ENCODE data around the gene ECHDC1.

The ECHDC1 gene

GRCh38 chr6:127341471-127342202 is 1.8 kb downstream of the ECHDC1 start:
- peak overlapping the region in 1 of 2 experiments; percentile 92 for H3K4me3 ChIP-seq (ENCODE audit: insufficient read depth in 1 of 2, low read depth in 1 of 2, low read length in 2 of 2)
- H3K4ac ChIP-seq (ENCODE audit: low read depth in 1 of 2, low read length in 2 of 2): no peak overlapping the region
- no peak overlapping the region for H2BK120ac ChIP-seq (ENCODE audit: low read depth, low read length)
- H2AFZ ChIP-seq (ENCODE audit: low read depth, low read length): no peak overlapping the region
- H3K27ac ChIP-seq (ENCODE audit: low read length, poor library complexity, severe bottlenecking): peak overlapping the region; percentile 89
- no peak overlapping the region for H3K14ac ChIP-seq (ENCODE audit: low read length in 2 of 2)
- no peak overlapping the region for H3K18ac ChIP-seq (ENCODE audit: low read depth in 1 of 2, low read length in 2 of 2)
- no peaks in the 10 kb centered on the region for H3K27me3 ChIP-seq (ENCODE audit: control insufficient read depth in 1 of 2, insufficient read depth in 1 of 2, low read length in 2 of 2)
- no peak overlapping the region for H3K23ac ChIP-seq (ENCODE audit: low read length in 2 of 2)
- no peaks in the 10 kb centered on the region for H3K36me3 ChIP-seq (ENCODE audit: control insufficient read depth in 1 of 2, insufficient read depth in 2 of 2, low read depth in 1 of 2, low read length in 2 of 2)
- peak overlapping the region; percentile 96 for H3K9ac ChIP-seq (ENCODE audit: low read length)
- WGBS: 87% methylated on average over 9 of the region's 9 CpGs
- no peak overlapping the region for H2BK5ac ChIP-seq (ENCODE audit: low read depth, low read length, poor library complexity, severe bottlenecking)
- DNase-seq: no peak
- no peak overlapping the region for H2BK15ac ChIP-seq (ENCODE audit: low read depth, poor library complexity, severe bottlenecking)
- H3K79me1 ChIP-seq (replicated peaks; ENCODE audit: low read length, poor library complexity, severe bottlenecking): peaks cover 8% of the 10 kb centered on the region
- H3K4me2 ChIP-seq (ENCODE audit: low read length, poor library complexity, severe bottlenecking): peak overlapping the region; percentile 88
- H3K9me3 ChIP-seq (ENCODE audit: control insufficient read depth, low read length): no peaks in the 10 kb centered on the region
- no peak overlapping the region for H4K91ac ChIP-seq (ENCODE audit: low read length)
- H3K4me1 ChIP-seq (ENCODE audit: control insufficient read depth, insufficient read depth, low read depth, low read length): peaks cover 2% of the 10 kb centered on the region
- H2BK12ac ChIP-seq (ENCODE audit: low read length in 2 of 2): no peak overlapping the region
- H2AK5ac ChIP-seq (ENCODE audit: low read length, severe bottlenecking): no peak overlapping the region
- H4K8ac ChIP-seq (ENCODE audit: low read length): no peak overlapping the region

GRCh38 chr6:127340171-127340570 is 3.2 kb downstream of the ECHDC1 start:
- no peak overlapping the region for H3K23ac ChIP-seq (ENCODE audit: low read length in 2 of 2)
- H3K27ac ChIP-seq (ENCODE audit: low read length, poor library complexity, severe bottlenecking): no peak overlapping the region
- no peak overlapping the region for H3K4me2 ChIP-seq (ENCODE audit: low read length, poor library complexity, severe bottlenecking)
- no peak overlapping the region for H2AK5ac ChIP-seq (ENCODE audit: low read length, severe bottlenecking)
- H3K14ac ChIP-seq (ENCODE audit: low read length in 2 of 2): no peak overlapping the region
- H2BK15ac ChIP-seq (ENCODE audit: low read depth, poor library complexity, severe bottlenecking): no peak overlapping the region
- no peak overlapping the region for H2AFZ ChIP-seq (ENCODE audit: low read depth, low read length)
- no peaks in the 10 kb centered on the region for H3K36me3 ChIP-seq (ENCODE audit: control insufficient read depth in 1 of 2, insufficient read depth in 2 of 2, low read depth in 1 of 2, low read length in 2 of 2)
- no peak overlapping the region for H4K8ac ChIP-seq (ENCODE audit: low read length)
- H3K4me3 ChIP-seq (ENCODE audit: insufficient read depth in 1 of 2, low read depth in 1 of 2, low read length in 2 of 2): no peak overlapping the region
- peaks cover 4% of the 10 kb centered on the region for H3K79me1 ChIP-seq (replicated peaks; ENCODE audit: low read length, poor library complexity, severe bottlenecking)
- no peak overlapping the region for H3K9ac ChIP-seq (ENCODE audit: low read length)
- peaks cover 2% of the 10 kb centered on the region for H3K4me1 ChIP-seq (ENCODE audit: control insufficient read depth, insufficient read depth, low read depth, low read length)
- no peaks in the 10 kb centered on the region for H3K9me3 ChIP-seq (ENCODE audit: control insufficient read depth, low read length)
- no peaks in the 10 kb centered on the region for H3K27me3 ChIP-seq (ENCODE audit: control insufficient read depth in 1 of 2, insufficient read depth in 1 of 2, low read length in 2 of 2)
- H3K4ac ChIP-seq (ENCODE audit: low read depth in 1 of 2, low read length in 2 of 2): no peak overlapping the region
- H2BK120ac ChIP-seq (ENCODE audit: low read depth, low read length): no peak overlapping the region
- H4K91ac ChIP-seq (ENCODE audit: low read length): no peak overlapping the region
- no peak for DNase-seq
- no peak overlapping the region for H2BK5ac ChIP-seq (ENCODE audit: low read depth, low read length, poor library complexity, severe bottlenecking)
- H3K18ac ChIP-seq (ENCODE audit: low read depth in 1 of 2, low read length in 2 of 2): no peak overlapping the region
- no peak overlapping the region for H2BK12ac ChIP-seq (ENCODE audit: low read length in 2 of 2)

GRCh38 chr6:127338936-127339335 is 4.5 kb downstream of the ECHDC1 start:
- Histone ChIP-seq H2BK5ac (ENCODE audit: low read depth, low read length, poor library complexity, severe bottlenecking) (no peak overlapping the region), H3K23ac (ENCODE audit: low read length in 2 of 2) (no peak overlapping the region), H3K4me2 (ENCODE audit: low read length, poor library complexity, severe bottlenecking) (no peak overlapping the region), H4K8ac (ENCODE audit: low read length) (no peak overlapping the region), H3K9ac (ENCODE audit: low read length) (no peak overlapping the region), H2BK15ac (ENCODE audit: low read depth, poor library complexity, severe bottlenecking) (no peak overlapping the region), H3K79me1 (replicated peaks; ENCODE audit: low read length, poor library complexity, severe bottlenecking) (peaks cover 4% of the 10 kb centered on the region), H3K27ac (ENCODE audit: low read length, poor library complexity, severe bottlenecking) (no peak overlapping the region), H2AK5ac (ENCODE audit: low read length, severe bottlenecking) (no peak overlapping the region), H4K91ac (ENCODE audit: low read length) (no peak overlapping the region), H2BK12ac (ENCODE audit: low read length in 2 of 2) (no peak overlapping the region), H2AFZ (ENCODE audit: low read depth, low read length) (no peak overlapping the region), H3K9me3 (ENCODE audit: control insufficient read depth, low read length) (no peaks in the 10 kb centered on the region), H3K18ac (ENCODE audit: low read depth in 1 of 2, low read length in 2 of 2) (no peak overlapping the region), H3K4me1 (ENCODE audit: control insufficient read depth, insufficient read depth, low read depth, low read length) (no peaks in the 10 kb centered on the region), H3K36me3 (ENCODE audit: control insufficient read depth in 1 of 2, insufficient read depth in 2 of 2, low read depth in 1 of 2, low read length in 2 of 2) (no peaks in the 10 kb centered on the region), H2BK120ac (ENCODE audit: low read depth, low read length) (no peak overlapping the region), H3K27me3 (ENCODE audit: control insufficient read depth in 1 of 2, insufficient read depth in 1 of 2, low read length in 2 of 2) (no peaks in the 10 kb centered on the region), H3K4ac (ENCODE audit: low read depth in 1 of 2, low read length in 2 of 2) (no peak overlapping the region), H3K4me3 (ENCODE audit: insufficient read depth in 1 of 2, low read depth in 1 of 2, low read length in 2 of 2) (no peak overlapping the region), H3K14ac (ENCODE audit: low read length in 2 of 2) (no peak overlapping the region)
- no CpG with 5 or more reads among the region's 1 CpG for WGBS
- no peak for DNase-seq

- no peak overlapping the region for H2BK5ac ChIP-seq (ENCODE audit: low read depth, low read length, poor library complexity, severe bottlenecking)
- no peak overlapping the region for H4K91ac ChIP-seq (ENCODE audit: low read length)
- no peak overlapping the region for H2BK120ac ChIP-seq (ENCODE audit: low read depth, low read length)
- WGBS: 98% methylated on average over 3 of the region's 4 CpGs
- H3K4me3 ChIP-seq (ENCODE audit: insufficient read depth in 1 of 2, low read depth in 1 of 2, low read length in 2 of 2): no peak overlapping the region
- H3K36me3 ChIP-seq (ENCODE audit: control insufficient read depth in 1 of 2, insufficient read depth in 2 of 2, low read depth in 1 of 2, low read length in 2 of 2): peaks cover 0 to 26% of the 10 kb centered on the region in 2 experiments
- no peaks in the 10 kb centered on the region for H3K27me3 ChIP-seq (ENCODE audit: control insufficient read depth in 1 of 2, insufficient read depth in 1 of 2, low read length in 2 of 2)
- H3K4me1 ChIP-seq (ENCODE audit: control insufficient read depth, insufficient read depth, low read depth, low read length): no peaks in the 10 kb centered on the region
- DNase-seq: no peak
- no peak overlapping the region for H3K4ac ChIP-seq (ENCODE audit: low read depth in 1 of 2, low read length in 2 of 2)
- H2BK12ac ChIP-seq (ENCODE audit: low read length in 2 of 2): no peak overlapping the region
- H3K79me1 ChIP-seq (replicated peaks; ENCODE audit: low read length, poor library complexity, severe bottlenecking): peaks cover 12% of the 10 kb centered on the region
- H2BK15ac ChIP-seq (ENCODE audit: low read depth, poor library complexity, severe bottlenecking): no peak overlapping the region
- peak overlapping the region; percentile 37 for H4K8ac ChIP-seq (ENCODE audit: low read length)
- no peak overlapping the region for H3K9ac ChIP-seq (ENCODE audit: low read length)
- no peak overlapping the region for H3K27ac ChIP-seq (ENCODE audit: low read length, poor library complexity, severe bottlenecking)
- no peak overlapping the region for H2AK5ac ChIP-seq (ENCODE audit: low read length, severe bottlenecking)
- H3K23ac ChIP-seq (ENCODE audit: low read length in 2 of 2): no peak overlapping the region
- H3K18ac ChIP-seq (ENCODE audit: low read depth in 1 of 2, low read length in 2 of 2): no peak overlapping the region
- H3K4me2 ChIP-seq (ENCODE audit: low read length, poor library complexity, severe bottlenecking): no peak overlapping the region
- H2AFZ ChIP-seq (ENCODE audit: low read depth, low read length): no peak overlapping the region
- no peak overlapping the region for H3K14ac ChIP-seq (ENCODE audit: low read length in 2 of 2)
- no peaks in the 10 kb centered on the region for H3K9me3 ChIP-seq (ENCODE audit: control insufficient read depth, low read length)
Observed at GRCh38 chr6:127332383-127332961, 10.9 kb downstream of the ECHDC1 start.
